ENCODE results near the gene TNFSF13.

The TNFSF13 gene

DNA sequence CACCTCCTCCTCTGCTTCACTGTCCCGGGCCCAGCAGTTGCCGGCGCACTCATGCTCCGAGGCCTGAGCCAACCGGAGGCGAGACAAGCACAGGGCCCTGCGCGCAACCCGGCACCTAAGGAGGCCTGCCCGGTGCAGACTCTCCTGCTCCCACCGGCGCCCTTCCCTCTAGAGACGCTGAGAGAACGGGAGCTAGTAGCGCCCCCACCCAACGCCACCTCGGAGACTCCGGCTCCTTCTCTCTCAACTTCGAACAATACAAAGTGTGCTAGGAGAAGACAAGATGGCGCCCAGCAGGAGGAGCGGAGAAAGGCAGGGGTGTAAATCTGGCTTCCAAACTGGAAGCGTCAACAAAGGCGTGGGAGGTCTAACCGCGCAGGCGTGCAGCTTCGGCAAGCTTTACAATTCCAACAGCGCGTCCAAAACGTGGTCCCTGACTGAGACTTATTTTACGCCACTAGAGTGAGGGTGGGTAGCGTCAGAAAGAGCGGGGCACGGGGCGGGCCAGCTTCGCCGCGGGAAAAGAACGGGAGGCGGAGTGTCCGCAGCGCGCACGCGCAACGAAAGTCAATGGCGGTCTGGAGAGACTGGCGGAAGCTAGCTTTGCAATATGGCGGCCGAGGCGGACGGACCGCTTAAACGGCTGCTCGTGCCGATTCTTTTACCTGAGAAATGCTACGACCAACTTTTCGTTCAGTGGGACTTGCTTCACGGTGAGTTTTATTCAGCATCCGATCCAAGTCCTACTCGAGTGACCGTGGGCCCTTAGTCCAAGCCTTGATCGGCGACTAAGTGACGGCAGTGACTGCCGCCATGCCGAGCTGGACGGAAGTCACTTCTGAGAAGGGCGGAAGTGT lies 24.9 kb downstream of the TNFSF13 start, which contains the start of gene MPDU1:
TSS of gene MPDU1 (plus strand) at position 600 of the 857 bp plus-strand sequence. CDS start at position 611, 11 bp downstream.
- peak; percentile 91 for DNase-seq
- Histone ChIP-seq H3K9me3 (no peaks in the 10 kb centered on the region), H3K4me3 (ENCODE audit: low read depth, low read length) (peak within 1 kb of the TSS; percentile 65), H3K4me1 (peaks cover 13% of the 10 kb centered on the region), H3K27me3 (no peaks in the 10 kb centered on the region), H3K36me3 (peaks cover 16% of the 10 kb centered on the region)
- TF ChIP-seq, protein P1, sequence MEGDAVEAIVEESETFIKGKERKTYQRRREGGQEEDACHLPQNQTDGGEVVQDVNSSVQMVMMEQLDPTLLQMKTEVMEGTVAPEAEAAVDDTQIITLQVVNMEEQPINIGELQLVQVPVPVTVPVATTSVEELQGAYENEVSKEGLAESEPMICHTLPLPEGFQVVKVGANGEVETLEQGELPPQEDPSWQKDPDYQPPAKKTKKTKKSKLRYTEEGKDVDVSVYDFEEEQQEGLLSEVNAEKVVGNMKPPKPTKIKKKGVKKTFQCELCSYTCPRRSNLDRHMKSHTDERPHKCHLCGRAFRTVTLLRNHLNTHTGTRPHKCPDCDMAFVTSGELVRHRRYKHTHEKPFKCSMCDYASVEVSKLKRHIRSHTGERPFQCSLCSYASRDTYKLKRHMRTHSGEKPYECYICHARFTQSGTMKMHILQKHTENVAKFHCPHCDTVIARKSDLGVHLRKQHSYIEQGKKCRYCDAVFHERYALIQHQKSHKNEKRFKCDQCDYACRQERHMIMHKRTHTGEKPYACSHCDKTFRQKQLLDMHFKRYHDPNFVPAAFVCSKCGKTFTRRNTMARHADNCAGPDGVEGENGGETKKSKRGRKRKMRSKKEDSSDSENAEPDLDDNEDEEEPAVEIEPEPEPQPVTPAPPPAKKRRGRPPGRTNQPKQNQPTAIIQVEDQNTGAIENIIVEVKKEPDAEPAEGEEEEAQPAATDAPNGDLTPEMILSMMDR (IDR thresholded peaks at IDR 0.05; ENCODE audit: low read depth, low read length): no peak

- peak; percentile 49 for DNase-seq
- Histone ChIP-seq H3K36me3 (peaks cover 19% of the 10 kb centered on the region), H3K4me3 (ENCODE audit: low read depth, low read length) (no peak overlapping the region), H3K9me3 (no peaks in the 10 kb centered on the region), H3K4me1 (peaks cover 10% of the 10 kb centered on the region), H3K27me3 (no peaks in the 10 kb centered on the region)
- TF ChIP-seq, protein P1 (IDR thresholded peaks at IDR 0.05; ENCODE audit: low read depth, low read length): peak; percentile 51
Observed at GRCh38 chr17:7586673-7587419, 28.3 kb downstream of the TNFSF13 start.

GRCh38 chr17:7587420-7588151 lies 29.0 kb downstream of the TNFSF13 start:
- no peak for DNase-seq
- Histone ChIP-seq H3K9me3 (no peaks in the 10 kb centered on the region), H3K4me1 (peaks cover 10% of the 10 kb centered on the region), H3K36me3 (peaks cover 21% of the 10 kb centered on the region), H3K27me3 (no peaks in the 10 kb centered on the region), H3K4me3 (ENCODE audit: low read depth, low read length) (no peak overlapping the region)
- TF ChIP-seq, protein P1 (IDR thresholded peaks at IDR 0.05; ENCODE audit: low read depth, low read length): no peak

DNA sequence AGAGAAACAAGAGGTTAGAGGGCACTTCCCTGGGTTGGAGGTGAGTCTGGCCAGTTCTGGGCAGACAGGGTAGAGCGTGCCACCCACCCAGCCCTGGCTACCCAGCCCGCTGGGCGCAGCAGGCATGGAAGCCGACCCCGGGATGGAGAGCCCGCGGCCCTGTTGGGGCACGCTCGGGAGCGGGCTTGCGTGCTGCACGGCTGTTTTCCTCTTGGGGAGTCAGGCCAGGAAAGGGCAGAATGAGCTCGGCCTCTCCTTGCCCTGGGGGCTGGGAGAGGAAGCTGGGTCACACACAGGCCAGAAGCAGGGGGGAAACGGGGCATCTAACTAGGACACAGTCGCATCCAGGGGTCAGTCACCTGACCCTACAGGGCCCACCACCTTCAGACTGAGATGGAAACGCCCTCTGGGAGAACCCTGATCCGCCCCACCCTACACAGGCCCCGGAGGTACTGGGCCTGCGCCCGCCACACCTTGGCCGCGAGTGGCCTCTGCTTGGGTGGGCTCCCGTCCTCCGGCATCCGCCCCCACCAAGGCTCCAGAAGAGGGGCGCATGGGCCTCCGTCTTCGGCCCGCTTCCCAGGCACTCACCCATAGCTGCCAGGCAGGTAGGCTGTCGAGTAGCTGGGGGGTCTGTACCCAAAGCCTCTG lies 30.1 kb downstream of the TNFSF13 start:
- H3K4me1 ChIP-seq: peaks cover 6% of the 10 kb centered on the region; the same call in 1 of the 2 replicates
- TF ChIP-seq, protein P1 (IDR thresholded peaks at IDR 0.05; ENCODE audit: low read depth, low read length): no peak
- H3K4me3 ChIP-seq (ENCODE audit: low read depth, low read length): no peak overlapping the region
- no peak for DNase-seq
- no peaks in the 10 kb centered on the region for H3K9me3 ChIP-seq
- no peaks in the 10 kb centered on the region for H3K27me3 ChIP-seq
- H3K36me3 ChIP-seq: peaks cover 20% of the 10 kb centered on the region

DNA sequence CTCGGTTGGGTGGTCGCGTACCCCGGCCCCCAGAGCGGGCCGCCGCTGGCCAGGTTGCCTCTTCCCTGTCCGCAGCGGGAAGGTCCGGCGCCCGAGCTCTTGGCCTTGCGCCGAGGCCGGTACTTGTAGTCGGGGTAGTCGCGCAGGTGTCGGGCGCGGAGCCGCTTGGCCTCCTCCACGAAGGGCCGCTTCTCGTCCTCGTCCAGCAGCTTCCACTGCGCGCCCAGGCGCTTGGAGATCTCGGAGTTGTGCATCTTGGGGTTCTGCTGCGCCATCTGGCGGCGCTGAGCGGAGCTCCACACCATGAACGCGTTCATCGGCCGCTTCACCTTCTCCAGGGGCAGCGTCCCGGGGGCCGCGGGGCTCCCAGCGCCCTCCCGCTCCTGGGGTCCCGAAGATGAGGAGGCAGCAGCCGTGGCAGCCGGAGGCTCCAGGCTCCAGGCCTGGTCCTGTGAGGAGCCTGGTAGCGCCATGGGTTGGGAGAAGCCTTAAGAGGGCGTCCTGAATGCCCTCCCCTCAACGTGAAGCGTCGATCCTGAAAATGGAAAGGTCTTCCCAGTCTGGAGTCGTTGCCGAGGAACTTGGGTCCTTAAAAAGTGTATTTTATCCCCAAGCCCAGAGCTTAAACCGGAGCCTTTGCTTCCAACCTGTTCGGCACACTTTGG lies 30.8 kb downstream of the TNFSF13 start:
- TF ChIP-seq, protein P1 (IDR thresholded peaks at IDR 0.05; ENCODE audit: low read depth, low read length): peak; percentile 67
- Histone ChIP-seq H3K9me3 (no peaks in the 10 kb centered on the region), H3K4me3 (ENCODE audit: low read depth, low read length) (no peak overlapping the region), H3K4me1 (peaks cover 6% of the 10 kb centered on the region; the same call in 1 of the 2 replicates), H3K36me3 (peaks cover 21% of the 10 kb centered on the region), H3K27me3 (no peaks in the 10 kb centered on the region)
- DNase-seq: peak; percentile 78
